ENCODE results near the gene TNFSF4.

DNA sequence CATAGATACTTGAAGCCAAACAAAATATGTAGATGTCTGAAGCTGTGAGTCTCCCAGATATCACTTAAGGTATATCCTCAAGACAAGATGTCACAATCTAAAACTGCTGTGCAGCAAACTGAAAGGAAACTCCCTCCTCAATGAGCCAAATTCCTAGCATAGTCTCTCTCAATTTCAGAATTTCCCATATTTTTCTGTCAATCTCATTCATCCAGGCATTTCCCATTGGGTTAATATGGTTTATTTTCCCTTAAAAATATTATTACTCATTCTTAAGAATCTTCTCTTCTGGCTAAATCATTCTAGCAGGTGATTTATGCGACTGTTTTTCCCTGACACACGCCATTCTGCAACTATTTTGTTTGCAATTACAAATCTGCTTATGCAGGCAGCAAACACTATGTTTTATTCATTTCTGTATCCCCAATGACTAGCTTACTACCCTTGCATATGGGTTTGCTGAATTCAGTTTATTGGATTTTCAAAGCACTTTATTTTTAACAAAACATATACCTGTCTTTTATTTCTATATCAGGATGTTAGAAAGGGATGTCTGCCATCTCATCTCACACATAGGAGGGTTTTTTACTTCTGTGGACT lies 69.9 kb downstream of the TNFSF4 start:
- TF ChIP-seq GATA2 (IDR thresholded peaks at IDR 0.05; ENCODE audit: low read depth, low read length) (no peak), GATA3 (IDR thresholded peaks at IDR 0.05; ENCODE audit: low read depth, low read length) (no peak)

All from SH-SY5Y (cell line).